GM12878 (cell line): ENCODE measurements around the gene GINS2. TPM values are rescaled to one million over a fixed set of nuclear protein-coding genes. Genes with fewer than 3 reads are reported as not detected.

Source experiments
- ATAC-seq: fragments of 200-7000 bp; cut with Tn5 transposase; 3 replicates; pipeline ENCODE4 v1.9.1; 2020; ENCODE audit warnings: mild to moderate bottlenecking, moderate library complexity
- BruUV-seq: library from RNA; stranded (reverse); fragments of 400-500 nt; replicated peaks from 2 replicates; lab custom pipeline; 2021; lab: Mats Ljungman, UMichigan
- CTCF ChIA-PET: fragments of 300-600 bp; sonication (Branson Sonifier 250); formaldehyde crosslinking; extraction: SDS; loops from one replicate; lab custom pipeline; 2021; ENCODE audit warnings: inconsistent platforms; lab: Yijun Ruan, JAX
- POLR2A ChIA-PET: fragments of 350-600 bp; formaldehyde crosslinking; extraction: SDS; loops from one replicate; lab custom pipeline; 2021; ENCODE audit warnings: inconsistent platforms; lab: Charles Lee
- RAD21 ChIA-PET: fragments of 300-600 bp; sonication (Branson Sonifier 250); formaldehyde crosslinking; loops from one replicate; lab custom pipeline; 2023; ENCODE audit warnings: antibody characterized with exemption; ENCODE audit not compliant: unreplicated experiment; lab: Charles Lee
- SMC1A ChIA-PET: fragments of 300-600 bp; sonication (Branson Sonifier 250); formaldehyde crosslinking; loops from one replicate; lab custom pipeline; 2023; ENCODE audit not compliant: unreplicated experiment, uncharacterized antibody; lab: Charles Lee
- DNase-seq: peaks from one replicate; pipeline ENCODE4 v3.0.0-alpha.2; 2011; ENCODE audit warnings: low read depth, low spot score
- FAIRE-seq: peaks from 3 replicates; lab custom pipeline; 2011; peaks lifted over from hg19 to GRCh38; lab: Jason Lieb, UNC
- H2AFZ ChIP-seq: 2 replicates; pipeline ENCODE4 v1.6.0; 2011; ENCODE audit warnings: low read depth, low read length, control low read depth; ENCODE audit not compliant: control insufficient read depth
- H3K27ac ChIP-seq: 2 replicates; pipeline ENCODE4 v1.5.1; 2011; ENCODE audit warnings: control low read depth; ENCODE audit not compliant: control insufficient read depth, insufficient read depth
- H3K27me3 ChIP-seq, 2 experiments: replicated peaks in 1 of 2; 2 replicates each; pipeline versions ENCODE4 v1.6.0 to v1.6.1; 2011; ENCODE audit warnings: low read length in 1 of 2; ENCODE audit not compliant: control insufficient read depth in 2 of 2, insufficient read depth in 2 of 2
- H3K36me3 ChIP-seq, 2 experiments: 2 replicates each; pipeline ENCODE4 v1.5.1; 2011; ENCODE audit warnings: low read length in 1 of 2; ENCODE audit not compliant: control insufficient read depth in 2 of 2, insufficient read depth in 2 of 2
- H3K4me1 ChIP-seq: 2 replicates; pipeline ENCODE4 v1.6.1; 2011; ENCODE audit warnings: mild to moderate bottlenecking, low read length, moderate library complexity, mixed read lengths; ENCODE audit not compliant: control insufficient read depth, insufficient read depth
- H3K4me2 ChIP-seq: 2 replicates; pipeline ENCODE4 v1.6.0; 2011; ENCODE audit warnings: control low read depth; ENCODE audit not compliant: control insufficient read depth, insufficient read depth
- H3K4me3 ChIP-seq: fragments of 200-600 bp; sonication (generic); 2 replicates; pipeline ENCODE4 v1.5.1; 2016
- H3K79me2 ChIP-seq: 2 replicates; pipeline ENCODE4 v1.6.0; 2011; ENCODE audit warnings: low read length; ENCODE audit not compliant: control insufficient read depth, insufficient read depth
- H3K9ac ChIP-seq: 2 replicates; pipeline ENCODE4 v1.8.0; 2011; ENCODE audit warnings: low read length, control low read depth, mixed read lengths; ENCODE audit not compliant: control insufficient read depth, insufficient read depth
- H3K9me3 ChIP-seq: replicated peaks from 3 replicates; pipeline ENCODE4 v1.5.1; 2011; ENCODE audit warnings: mild to moderate bottlenecking, low read length; ENCODE audit not compliant: control insufficient read depth, insufficient read depth
- H4K20me1 ChIP-seq: 2 replicates; pipeline ENCODE4 v1.6.0; 2011; ENCODE audit not compliant: control insufficient read depth, insufficient read depth
- HDAC6 ChIP-seq: fragments of 200-600 bp; sonication (generic); IDR thresholded peaks from one replicate; pipeline ENCODE4 v1.8.0; 2017; ENCODE audit warnings: antibody characterized with exemption; ENCODE audit not compliant: unreplicated experiment
- KAT2A ChIP-seq: conservative IDR thresholded peaks from 2 replicates; pipeline ENCODE4 v1.6.1; 2011; ENCODE audit warnings: low read depth, low read length; ENCODE audit not compliant: control insufficient read depth
- SIN3A ChIP-seq: IDR thresholded peaks from 2 replicates; pipeline ENCODE4 v1.6.1; 2012; ENCODE audit warnings: low read depth, low read length, improper control_type of control experiment
- SP1 ChIP-seq: IDR thresholded peaks from one replicate; pipeline ENCODE4 v1.6.1; 2011; ENCODE audit warnings: low read depth, low read length
- WGBS: methylation state at CpG from one replicate; pipeline ENCODE4 v1.1.6; 2016; ENCODE audit warnings: low lambda C conversion rate; ENCODE audit not compliant: insufficient replicate concordance, insufficient coverage; ENCODE audit errors: missing lambda C conversion rate; 5-methylcytosine and 5-hydroxymethylcytosine counted together
- in situ Hi-C: fragments of 300-500 bp; cut with MboI; formaldehyde crosslinking; loops from 9 replicates; pipeline ENCODE4 v1.14.3; 2018; ENCODE audit warnings: mixed read lengths
- intact Hi-C: fragments of 100-400 bp; cut with micrococcal nuclease; formaldehyde crosslinking; loops from one replicate; pipeline ENCODE4 v1.14.2; 2022; ENCODE audit not compliant: unreplicated experiment
- polyA plus RNA-seq, 11 experiments: library from polyadenylated mRNA; depleted of rRNA in 4 of 11; unstranded in 6 of 11; stranded (reverse) in 5 of 11; fragments of >200 nt; fragmentation: Nextera tagmentation in 4 of 11; fragmentation: Illumina TruSeq in 1 of 11; extraction: Ambion mirVana in 4 of 11; extraction: Trizol in 1 of 11; gene quantifications; 1 replicate in 1 of 11; 2 replicates in 10 of 11; pipeline versions ENCODE4 v1.2.1 to v1.2.3, GENCODE V29; 2011 to 2016; ENCODE audit warnings: inconsistent platforms in 2 of 11, missing spikeins in 2 of 11, low read depth in 1 of 11
- total RNA-seq, 4 experiments: library from RNA; depleted of rRNA in 3 of 4; stranded (reverse); fragments of >200 nt in 3 of 4; fragmentation: Illumina TruSeq in 1 of 4; extraction: Trizol in 1 of 4; gene quantifications; 2 replicates each; pipeline versions ENCODE4 v1.2.1 to v1.2.3, GENCODE V29; 2013 to 2021
- TF ChIP-seq, protein P1 (sequence below): IDR thresholded peaks from 2 replicates; pipeline ENCODE4 v1.6.1; 2011; ENCODE audit warnings: borderline replicate concordance, low read depth, mild to moderate bottlenecking, moderate library complexity, mixed read lengths, low read length; ENCODE audit not compliant: insufficient read depth; ENCODE audit errors: extremely low read length
- TF ChIP-seq, protein P2 (sequence below): fragments of 150-350 bp; IDR thresholded peaks from 2 replicates; pipeline ENCODE4 v1.6.1; 2016; ENCODE audit warnings: low read depth, low read length
- TF ChIP-seq, protein P3 (sequence below): fragments of 450-650 bp; IDR thresholded peaks from 2 replicates; pipeline ENCODE4 v1.6.1; 2016; ENCODE audit warnings: mild to moderate bottlenecking, moderate library complexity, borderline replicate concordance
- TF ChIP-seq, protein P4 (sequence below): fragments of 450-650 bp; IDR thresholded peaks from 2 replicates; pipeline ENCODE4 v1.6.1; 2018; ENCODE audit warnings: mild to moderate bottlenecking, low read depth, moderate library complexity; ENCODE audit not compliant: partially characterized antibody
- TF ChIP-seq, protein P5 (sequence below): fragments of 450-650 bp; conservative IDR thresholded peaks from 2 replicates; pipeline ENCODE4 v1.6.1; 2017; ENCODE audit warnings: mild to moderate bottlenecking, moderate library complexity

Gene GINS2
- total and polyA plus RNA-seq, 10 of the 15 experiments (the other 5 are each of a cell fraction or from before 2014, with no cell fraction given): 42.7 to 90.8 (median 57.0) TPM

DNA sequence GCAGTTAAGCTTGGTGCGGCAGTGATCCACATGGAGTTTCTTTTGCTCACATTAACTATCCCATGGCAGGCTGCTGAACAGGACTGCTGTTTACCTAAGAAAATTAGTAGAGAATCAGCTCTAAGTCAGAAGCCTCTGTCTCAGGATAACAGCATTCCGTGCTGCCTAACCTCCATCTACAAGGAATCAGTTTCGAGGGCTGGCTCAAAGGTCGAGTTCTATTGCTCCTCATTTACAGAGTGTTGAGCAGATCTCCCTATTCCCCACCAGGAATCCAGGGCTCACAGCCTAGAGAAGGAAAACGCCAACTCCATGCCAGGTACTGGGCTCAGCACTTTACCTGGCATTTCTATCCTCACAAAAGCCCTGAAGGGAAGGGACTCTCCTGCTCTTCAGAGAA is 9.9 kb downstream of the GINS2 start:
- Histone ChIP-seq H4K20me1 (peaks cover 2% of the 10 kb centered on the region; the same call in 1 of the 2 replicates), H3K9me3 (no peaks in the 10 kb centered on the region), H3K36me3 (peaks cover 32 to 39% of the 10 kb centered on the region in 2 experiments; a peak in 3 of 4 replicates), H3K4me1 (peaks cover 21% of the 10 kb centered on the region), H3K27me3 (no peaks in the 10 kb centered on the region), H3K79me2 (peaks cover 3% of the 10 kb centered on the region), H3K27ac (no peak overlapping the region), H3K9ac (no peak overlapping the region), H3K4me3 (no peak overlapping the region), H3K4me2 (no peak overlapping the region), H2AFZ (no peak overlapping the region)
- FAIRE-seq (no peak), DNase-seq (no peak), ATAC-seq (no peak)
- WGBS: 98% methylated on average over 5 of the region's 5 CpGs
- no TSS peak for BruUV-seq
- intact Hi-C loops (loop anchor here (5.0 kb wide), 1 partner anchor 38 kb away; no protein-coding TSS in a partner anchor), in situ Hi-C loops (no loop called here)
- POLR2A ChIA-PET: no interaction called here
- RAD21 ChIA-PET: no interaction called here
- SMC1A ChIA-PET: interaction anchor here (0.7 to 1.0 kb wide), 2 partner anchors 14 to 1868 kb away, joined by 3 read pairs; no protein-coding TSS in a partner anchor
- CTCF ChIA-PET: interaction anchor here (0.6 to 2.7 kb wide), 3 partner anchors 39 to 339 kb away, joined by 3 to 7 read pairs (median 4); no protein-coding TSS in a partner anchor
- TF ChIP-seq, protein P1, sequence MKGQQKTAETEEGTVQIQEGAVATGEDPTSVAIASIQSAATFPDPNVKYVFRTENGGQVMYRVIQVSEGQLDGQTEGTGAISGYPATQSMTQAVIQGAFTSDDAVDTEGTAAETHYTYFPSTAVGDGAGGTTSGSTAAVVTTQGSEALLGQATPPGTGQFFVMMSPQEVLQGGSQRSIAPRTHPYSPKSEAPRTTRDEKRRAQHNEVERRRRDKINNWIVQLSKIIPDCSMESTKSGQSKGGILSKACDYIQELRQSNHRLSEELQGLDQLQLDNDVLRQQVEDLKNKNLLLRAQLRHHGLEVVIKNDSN: no peak
- no peak for TF ChIP-seq HDAC6
- TF ChIP-seq, protein P2, sequence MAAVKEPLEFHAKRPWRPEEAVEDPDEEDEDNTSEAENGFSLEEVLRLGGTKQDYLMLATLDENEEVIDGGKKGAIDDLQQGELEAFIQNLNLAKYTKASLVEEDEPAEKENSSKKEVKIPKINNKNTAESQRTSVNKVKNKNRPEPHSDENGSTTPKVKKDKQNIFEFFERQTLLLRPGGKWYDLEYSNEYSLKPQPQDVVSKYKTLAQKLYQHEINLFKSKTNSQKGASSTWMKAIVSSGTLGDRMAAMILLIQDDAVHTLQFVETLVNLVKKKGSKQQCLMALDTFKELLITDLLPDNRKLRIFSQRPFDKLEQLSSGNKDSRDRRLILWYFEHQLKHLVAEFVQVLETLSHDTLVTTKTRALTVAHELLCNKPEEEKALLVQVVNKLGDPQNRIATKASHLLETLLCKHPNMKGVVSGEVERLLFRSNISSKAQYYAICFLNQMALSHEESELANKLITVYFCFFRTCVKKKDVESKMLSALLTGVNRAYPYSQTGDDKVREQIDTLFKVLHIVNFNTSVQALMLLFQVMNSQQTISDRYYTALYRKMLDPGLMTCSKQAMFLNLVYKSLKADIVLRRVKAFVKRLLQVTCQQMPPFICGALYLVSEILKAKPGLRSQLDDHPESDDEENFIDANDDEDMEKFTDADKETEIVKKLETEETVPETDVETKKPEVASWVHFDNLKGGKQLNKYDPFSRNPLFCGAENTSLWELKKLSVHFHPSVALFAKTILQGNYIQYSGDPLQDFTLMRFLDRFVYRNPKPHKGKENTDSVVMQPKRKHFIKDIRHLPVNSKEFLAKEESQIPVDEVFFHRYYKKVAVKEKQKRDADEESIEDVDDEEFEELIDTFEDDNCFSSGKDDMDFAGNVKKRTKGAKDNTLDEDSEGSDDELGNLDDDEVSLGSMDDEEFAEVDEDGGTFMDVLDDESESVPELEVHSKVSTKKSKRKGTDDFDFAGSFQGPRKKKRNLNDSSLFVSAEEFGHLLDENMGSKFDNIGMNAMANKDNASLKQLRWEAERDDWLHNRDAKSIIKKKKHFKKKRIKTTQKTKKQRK: no peak
- TF ChIP-seq KAT2A: no peak
- TF ChIP-seq SP1: no peak
- TF ChIP-seq, protein P3, sequence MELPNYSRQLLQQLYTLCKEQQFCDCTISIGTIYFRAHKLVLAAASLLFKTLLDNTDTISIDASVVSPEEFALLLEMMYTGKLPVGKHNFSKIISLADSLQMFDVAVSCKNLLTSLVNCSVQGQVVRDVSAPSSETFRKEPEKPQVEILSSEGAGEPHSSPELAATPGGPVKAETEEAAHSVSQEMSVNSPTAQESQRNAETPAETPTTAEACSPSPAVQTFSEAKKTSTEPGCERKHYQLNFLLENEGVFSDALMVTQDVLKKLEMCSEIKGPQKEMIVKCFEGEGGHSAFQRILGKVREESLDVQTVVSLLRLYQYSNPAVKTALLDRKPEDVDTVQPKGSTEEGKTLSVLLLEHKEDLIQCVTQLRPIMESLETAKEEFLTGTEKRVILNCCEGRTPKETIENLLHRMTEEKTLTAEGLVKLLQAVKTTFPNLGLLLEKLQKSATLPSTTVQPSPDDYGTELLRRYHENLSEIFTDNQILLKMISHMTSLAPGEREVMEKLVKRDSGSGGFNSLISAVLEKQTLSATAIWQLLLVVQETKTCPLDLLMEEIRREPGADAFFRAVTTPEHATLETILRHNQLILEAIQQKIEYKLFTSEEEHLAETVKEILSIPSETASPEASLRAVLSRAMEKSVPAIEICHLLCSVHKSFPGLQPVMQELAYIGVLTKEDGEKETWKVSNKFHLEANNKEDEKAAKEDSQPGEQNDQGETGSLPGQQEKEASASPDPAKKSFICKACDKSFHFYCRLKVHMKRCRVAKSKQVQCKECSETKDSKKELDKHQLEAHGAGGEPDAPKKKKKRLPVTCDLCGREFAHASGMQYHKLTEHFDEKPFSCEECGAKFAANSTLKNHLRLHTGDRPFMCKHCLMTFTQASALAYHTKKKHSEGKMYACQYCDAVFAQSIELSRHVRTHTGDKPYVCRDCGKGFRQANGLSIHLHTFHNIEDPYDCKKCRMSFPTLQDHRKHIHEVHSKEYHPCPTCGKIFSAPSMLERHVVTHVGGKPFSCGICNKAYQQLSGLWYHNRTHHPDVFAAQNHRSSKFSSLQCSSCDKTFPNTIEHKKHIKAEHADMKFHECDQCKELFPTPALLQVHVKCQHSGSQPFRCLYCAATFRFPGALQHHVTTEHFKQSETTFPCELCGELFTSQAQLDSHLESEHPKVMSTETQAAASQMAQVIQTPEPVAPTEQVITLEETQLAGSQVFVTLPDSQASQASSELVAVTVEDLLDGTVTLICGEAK: no peak
- TF ChIP-seq, protein P4, sequence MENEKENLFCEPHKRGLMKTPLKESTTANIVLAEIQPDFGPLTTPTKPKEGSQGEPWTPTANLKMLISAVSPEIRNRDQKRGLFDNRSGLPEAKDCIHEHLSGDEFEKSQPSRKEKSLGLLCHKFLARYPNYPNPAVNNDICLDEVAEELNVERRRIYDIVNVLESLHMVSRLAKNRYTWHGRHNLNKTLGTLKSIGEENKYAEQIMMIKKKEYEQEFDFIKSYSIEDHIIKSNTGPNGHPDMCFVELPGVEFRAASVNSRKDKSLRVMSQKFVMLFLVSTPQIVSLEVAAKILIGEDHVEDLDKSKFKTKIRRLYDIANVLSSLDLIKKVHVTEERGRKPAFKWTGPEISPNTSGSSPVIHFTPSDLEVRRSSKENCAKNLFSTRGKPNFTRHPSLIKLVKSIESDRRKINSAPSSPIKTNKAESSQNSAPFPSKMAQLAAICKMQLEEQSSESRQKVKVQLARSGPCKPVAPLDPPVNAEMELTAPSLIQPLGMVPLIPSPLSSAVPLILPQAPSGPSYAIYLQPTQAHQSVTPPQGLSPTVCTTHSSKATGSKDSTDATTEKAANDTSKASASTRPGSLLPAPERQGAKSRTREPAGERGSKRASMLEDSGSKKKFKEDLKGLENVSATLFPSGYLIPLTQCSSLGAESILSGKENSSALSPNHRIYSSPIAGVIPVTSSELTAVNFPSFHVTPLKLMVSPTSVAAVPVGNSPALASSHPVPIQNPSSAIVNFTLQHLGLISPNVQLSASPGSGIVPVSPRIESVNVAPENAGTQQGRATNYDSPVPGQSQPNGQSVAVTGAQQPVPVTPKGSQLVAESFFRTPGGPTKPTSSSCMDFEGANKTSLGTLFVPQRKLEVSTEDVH: no peak
- no peak for TF ChIP-seq SIN3A
- TF ChIP-seq, protein P5, sequence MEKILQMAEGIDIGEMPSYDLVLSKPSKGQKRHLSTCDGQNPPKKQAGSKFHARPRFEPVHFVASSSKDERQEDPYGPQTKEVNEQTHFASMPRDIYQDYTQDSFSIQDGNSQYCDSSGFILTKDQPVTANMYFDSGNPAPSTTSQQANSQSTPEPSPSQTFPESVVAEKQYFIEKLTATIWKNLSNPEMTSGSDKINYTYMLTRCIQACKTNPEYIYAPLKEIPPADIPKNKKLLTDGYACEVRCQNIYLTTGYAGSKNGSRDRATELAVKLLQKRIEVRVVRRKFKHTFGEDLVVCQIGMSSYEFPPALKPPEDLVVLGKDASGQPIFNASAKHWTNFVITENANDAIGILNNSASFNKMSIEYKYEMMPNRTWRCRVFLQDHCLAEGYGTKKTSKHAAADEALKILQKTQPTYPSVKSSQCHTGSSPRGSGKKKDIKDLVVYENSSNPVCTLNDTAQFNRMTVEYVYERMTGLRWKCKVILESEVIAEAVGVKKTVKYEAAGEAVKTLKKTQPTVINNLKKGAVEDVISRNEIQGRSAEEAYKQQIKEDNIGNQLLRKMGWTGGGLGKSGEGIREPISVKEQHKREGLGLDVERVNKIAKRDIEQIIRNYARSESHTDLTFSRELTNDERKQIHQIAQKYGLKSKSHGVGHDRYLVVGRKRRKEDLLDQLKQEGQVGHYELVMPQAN: no peak
